Measurements from ENCODE around the gene CSNK1G2.
"Not testable (repeated sequence)": the region's sequence is repeated elsewhere in the genome, so short reads cannot be mapped to it uniquely, and the experiment has no call there.

CSNK1G2 gene

GRCh38 chr19:1987197-1988187 is 46.5 kb downstream of the CSNK1G2 start:
- no peak for DNase-seq (ENCODE audit: low read depth in 3 of 3, low spot score in 1 of 3)

DNA sequence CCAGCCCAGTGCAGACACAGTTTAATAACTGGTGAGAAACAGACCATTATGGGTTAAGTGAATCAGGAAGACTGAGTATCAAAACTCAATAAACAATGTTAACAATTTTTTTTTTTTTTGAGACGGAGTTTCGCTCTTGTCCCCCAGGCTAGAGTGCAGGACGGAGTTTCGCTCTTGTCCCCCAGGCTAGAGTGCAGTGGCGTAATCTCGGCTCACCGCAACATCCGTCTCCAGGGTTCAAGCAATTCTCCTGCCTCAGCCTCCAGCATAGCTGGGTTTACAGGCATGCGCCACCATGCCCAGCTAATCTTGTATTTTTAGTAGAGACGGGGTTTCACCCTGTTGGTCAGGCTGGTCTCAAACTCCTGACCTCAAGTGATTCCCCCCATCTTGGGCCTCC is 47.5 kb downstream of the CSNK1G2 start:
- DNase-seq (ENCODE audit: low read depth in 3 of 3, low spot score in 1 of 3): not testable (repeated sequence)

GRCh38 chr19:1989513-1990229 is 48.7 kb downstream of the CSNK1G2 start:
- no peak for DNase-seq (ENCODE audit: low read depth in 3 of 3, low spot score in 1 of 3)

DNA sequence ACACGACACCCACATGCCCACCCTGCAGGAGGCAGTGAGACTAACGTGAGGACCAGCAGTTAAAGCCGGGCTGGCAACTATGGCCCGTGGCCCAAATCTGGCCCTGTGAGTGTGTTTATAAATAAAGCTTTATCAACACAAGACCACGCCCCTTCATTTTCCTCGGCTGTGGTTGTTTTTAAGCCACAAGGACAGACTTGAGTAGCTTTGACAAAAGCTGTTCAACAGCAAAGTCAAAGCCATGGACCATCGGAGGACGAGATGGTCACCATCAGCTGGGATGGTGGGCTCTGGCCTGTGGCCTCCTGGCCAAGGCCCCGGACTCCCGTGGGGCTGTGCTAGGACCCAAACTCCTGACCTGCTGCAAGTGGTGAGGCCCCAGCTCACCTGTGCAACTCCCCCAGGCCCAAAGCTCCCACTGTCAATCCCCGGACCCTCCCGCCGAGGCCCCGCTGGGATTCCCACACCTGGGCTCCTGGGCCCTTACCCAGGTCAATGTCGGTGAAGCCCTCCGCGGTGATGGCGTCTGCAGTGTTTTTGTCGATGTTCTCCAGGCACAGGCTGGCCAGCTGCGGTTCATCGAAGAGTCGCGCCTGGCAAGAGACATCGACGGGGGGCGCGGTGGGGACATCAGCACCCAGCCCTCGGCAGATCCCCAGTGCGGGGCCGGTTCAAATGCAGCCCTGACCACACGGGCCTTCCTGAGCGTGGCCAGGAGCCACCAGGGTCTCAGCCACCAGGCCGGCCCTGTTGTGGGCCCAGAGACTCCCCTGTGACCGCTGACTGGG is 49.5 kb downstream of the CSNK1G2 start:
- DNase-seq (ENCODE audit: low read depth in 3 of 3, low spot score in 1 of 3): no peak

- no peak for DNase-seq (ENCODE audit: low read depth in 3 of 3, low spot score in 1 of 3)
Observed at GRCh38 chr19:1991018-1991913, 50.3 kb downstream of the CSNK1G2 start.

GRCh38 chr19:1992759-1993260 is 51.8 kb downstream of the CSNK1G2 start:
- DNase-seq (ENCODE audit: low read depth in 3 of 3, low spot score in 1 of 3): peak in 1 of 3 donors; percentile 25

- no peak for DNase-seq (ENCODE audit: low read depth in 3 of 3, low spot score in 1 of 3)
Observed at GRCh38 chr19:1997353-1998233, 56.6 kb downstream of the CSNK1G2 start.

- DNase-seq (ENCODE audit: low read depth in 3 of 3, low spot score in 1 of 3): no peak
Observed at GRCh38 chr19:1998712-1999708, 58.0 kb downstream of the CSNK1G2 start.

GRCh38 chr19:1999856-2000515 is 59.0 kb downstream of the CSNK1G2 start:
- no peak for DNase-seq (ENCODE audit: low read depth in 3 of 3, low spot score in 1 of 3)

GRCh38 chr19:2003874-2004273 is 62.9 kb downstream of the CSNK1G2 start:
- DNase-seq (ENCODE audit: low read depth in 3 of 3, low spot score in 1 of 3): no peak

GRCh38 chr19:2010135-2010668 is 69.2 kb downstream of the CSNK1G2 start:
- DNase-seq (ENCODE audit: low read depth in 3 of 3, low spot score in 1 of 3): no peak

- DNase-seq (ENCODE audit: low read depth in 3 of 3, low spot score in 1 of 3): no peak
Observed at GRCh38 chr19:2011169-2011568, 70.2 kb downstream of the CSNK1G2 start.

DNA sequence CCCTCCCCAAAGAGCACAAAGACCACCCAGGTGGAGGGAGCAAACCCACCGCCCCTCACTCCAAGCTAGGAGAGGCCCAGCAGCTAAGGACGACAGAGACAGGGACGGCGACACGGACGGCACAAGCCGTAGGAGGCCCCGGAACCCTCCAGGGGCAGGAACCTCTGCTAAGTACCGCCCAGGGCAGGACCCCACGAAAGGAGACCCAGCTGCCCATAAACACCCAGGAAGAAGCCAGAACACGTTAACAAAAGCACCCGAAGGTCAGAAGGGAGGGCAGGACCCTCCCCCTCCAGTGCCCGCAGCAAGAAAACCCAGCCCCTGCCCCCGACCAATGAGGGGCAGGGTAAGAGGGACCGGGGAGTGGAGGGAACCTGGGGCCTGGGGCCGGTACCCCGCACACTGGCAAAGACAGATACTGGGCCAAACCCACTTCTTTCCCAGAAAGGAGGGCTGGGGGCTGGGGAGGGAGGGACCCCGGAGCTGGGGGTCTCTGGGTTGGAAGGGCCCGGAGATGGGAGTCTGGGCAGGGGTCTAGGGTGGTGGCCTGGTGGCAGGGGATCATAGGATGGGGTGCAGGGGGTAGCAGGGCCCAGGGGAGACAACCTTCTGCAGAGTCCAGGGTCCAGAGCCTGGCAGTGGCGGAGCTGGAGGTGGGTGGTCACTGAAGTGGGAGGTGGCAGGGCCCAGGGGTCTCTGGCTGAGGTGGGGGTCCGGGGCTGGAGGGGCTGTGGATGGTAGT is 72.1 kb downstream of the CSNK1G2 start:
- DNase-seq (ENCODE audit: low read depth in 3 of 3, low spot score in 1 of 3): no peak

GRCh38 chr19:2013683-2013961 is 72.7 kb downstream of the CSNK1G2 start:
- no peak for DNase-seq (ENCODE audit: low read depth in 3 of 3, low spot score in 1 of 3)

- DNase-seq (ENCODE audit: low read depth in 3 of 3, low spot score in 1 of 3): no peak
Observed at GRCh38 chr19:2014131-2014571, 73.2 kb downstream of the CSNK1G2 start.

DNA sequence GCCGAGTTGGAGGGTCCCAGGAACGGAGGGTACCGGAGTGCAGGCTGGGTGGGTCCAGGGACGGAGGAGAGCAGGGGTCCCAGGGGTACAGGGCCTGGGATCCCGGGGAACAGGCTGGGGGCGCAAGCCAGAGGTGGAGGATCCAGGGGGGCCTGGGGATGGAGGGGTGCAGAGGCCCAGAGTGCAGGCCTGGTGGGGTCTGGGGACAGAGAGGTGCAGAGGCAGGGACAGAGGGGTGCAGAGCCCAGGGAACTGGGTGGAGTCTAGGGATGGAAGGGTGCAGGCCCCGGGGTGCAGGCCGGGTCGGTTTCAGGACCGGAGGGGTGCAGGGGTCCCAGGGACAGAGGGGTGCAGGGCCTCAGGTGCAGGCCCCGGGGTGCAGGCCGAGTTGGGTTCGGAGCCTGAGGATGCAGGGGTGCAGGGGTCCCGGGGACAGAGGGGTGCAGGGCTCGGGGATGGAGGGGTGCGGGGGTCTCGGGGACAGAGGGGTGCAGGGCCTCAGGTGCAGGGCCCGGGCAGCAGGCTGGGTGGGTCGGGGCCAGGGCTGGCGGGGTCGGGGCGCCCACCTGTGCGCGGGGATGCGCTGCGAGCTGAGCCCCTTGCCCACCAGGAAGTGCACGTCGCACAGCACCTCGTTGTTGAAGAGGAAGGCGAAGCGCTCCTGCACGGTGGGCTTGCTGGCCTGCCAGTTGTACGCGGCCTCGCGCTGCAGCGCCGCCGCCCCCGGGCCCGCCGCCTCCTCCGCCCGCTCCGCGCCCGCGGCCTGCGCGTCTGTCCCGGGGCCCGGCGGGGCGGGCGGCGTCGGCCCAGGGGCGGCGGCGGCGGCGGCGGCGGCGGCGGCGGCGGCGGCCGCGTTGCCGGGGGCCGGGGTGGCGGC is 74.0 kb downstream of the CSNK1G2 start:
- peak in 1 of 3 donors; percentile 22 for DNase-seq (ENCODE audit: low read depth in 3 of 3, low spot score in 1 of 3)
